ENCODE measurements around the gene CLIC5.

CLIC5 gene

GRCh38 chr6:45979311-45979710, 36.3 kb downstream of the CLIC5 start:
- Histone ChIP-seq H3K9ac (ENCODE audit: low read length) (no peak overlapping the region), H4K5ac (ENCODE audit: low read length) (no peak overlapping the region), H2BK120ac (ENCODE audit: low read depth, low read length) (no peak overlapping the region), H3K4ac (ENCODE audit: low read depth, low read length) (no peak overlapping the region), H2BK5ac (ENCODE audit: low read length) (no peak overlapping the region), H3K79me2 (ENCODE audit: control insufficient read depth, insufficient read depth, low read length) (no peaks in the 10 kb centered on the region), H3K56ac (ENCODE audit: low read length) (no peak overlapping the region), H3K79me1 (ENCODE audit: low read length) (no peaks in the 10 kb centered on the region), H3K4me3 (ENCODE audit: low read length) (no peak overlapping the region), H3K4me2 (ENCODE audit: low read length) (no peak overlapping the region), H2AK5ac (ENCODE audit: low read length) (no peak overlapping the region), H3K4me1 (ENCODE audit: control insufficient read depth, low read depth, low read length) (no peaks in the 10 kb centered on the region), H3K36me3 (ENCODE audit: control insufficient read depth, insufficient read depth, low read length) (no peaks in the 10 kb centered on the region), H3K27ac (ENCODE audit: low read depth, low read length) (no peak overlapping the region), H3K23ac (ENCODE audit: low read length) (no peak overlapping the region), H2BK15ac (replicated peaks; ENCODE audit: low read depth) (no peak overlapping the region), H3K18ac (ENCODE audit: low read length) (no peak overlapping the region), H3K27me3 (ENCODE audit: insufficient read depth, low read length, poor library complexity) (no peaks in the 10 kb centered on the region), H4K8ac (ENCODE audit: low read depth, low read length) (no peak overlapping the region)
- DNase-seq: no peak
- no CpG with 5 or more reads among the region's 2 CpGs for WGBS (ENCODE audit: extremely low coverage, insufficient coverage, low lambda C conversion rate)

GRCh38 chr6:45974596-45974995, 41.1 kb downstream of the CLIC5 start:
- no peak overlapping the region for H2BK5ac ChIP-seq (ENCODE audit: low read length)
- no peak overlapping the region for H2AK5ac ChIP-seq (ENCODE audit: low read length)
- no peak overlapping the region for H3K27ac ChIP-seq (ENCODE audit: low read depth, low read length)
- no peak overlapping the region for H3K23ac ChIP-seq (ENCODE audit: low read length)
- H4K5ac ChIP-seq (ENCODE audit: low read length): no peak overlapping the region
- DNase-seq: no peak
- no peak overlapping the region for H2BK15ac ChIP-seq (replicated peaks; ENCODE audit: low read depth)
- H3K4me3 ChIP-seq (ENCODE audit: low read length): no peak overlapping the region
- no peaks in the 10 kb centered on the region for H3K4me1 ChIP-seq (ENCODE audit: control insufficient read depth, low read depth, low read length)
- H3K36me3 ChIP-seq (ENCODE audit: control insufficient read depth, insufficient read depth, low read length): no peaks in the 10 kb centered on the region
- H3K56ac ChIP-seq (ENCODE audit: low read length): no peak overlapping the region
- no peak overlapping the region for H3K18ac ChIP-seq (ENCODE audit: low read length)
- no peak overlapping the region for H4K8ac ChIP-seq (ENCODE audit: low read depth, low read length)
- no peaks in the 10 kb centered on the region for H3K79me2 ChIP-seq (ENCODE audit: control insufficient read depth, insufficient read depth, low read length)
- H2BK120ac ChIP-seq (ENCODE audit: low read depth, low read length): no peak overlapping the region
- H3K4me2 ChIP-seq (ENCODE audit: low read length): no peak overlapping the region
- H3K27me3 ChIP-seq (ENCODE audit: insufficient read depth, low read length, poor library complexity): no peaks in the 10 kb centered on the region
- H3K4ac ChIP-seq (ENCODE audit: low read depth, low read length): no peak overlapping the region
- no peaks in the 10 kb centered on the region for H3K79me1 ChIP-seq (ENCODE audit: low read length)
- no peak overlapping the region for H3K9ac ChIP-seq (ENCODE audit: low read length)

GRCh38 chr6:45972795-45973503, 42.7 kb downstream of the CLIC5 start:
- WGBS (ENCODE audit: extremely low coverage, insufficient coverage, low lambda C conversion rate): no CpG with 5 or more reads among the region's 4 CpGs
- Histone ChIP-seq H3K79me1 (ENCODE audit: low read length) (no peaks in the 10 kb centered on the region), H3K23ac (ENCODE audit: low read length) (no peak overlapping the region), H3K4me1 (ENCODE audit: control insufficient read depth, low read depth, low read length) (no peaks in the 10 kb centered on the region), H3K4ac (ENCODE audit: low read depth, low read length) (no peak overlapping the region), H2AK5ac (ENCODE audit: low read length) (no peak overlapping the region), H3K27me3 (ENCODE audit: insufficient read depth, low read length, poor library complexity) (no peaks in the 10 kb centered on the region), H2BK15ac (replicated peaks; ENCODE audit: low read depth) (no peak overlapping the region), H3K4me2 (ENCODE audit: low read length) (no peak overlapping the region), H4K8ac (ENCODE audit: low read depth, low read length) (no peak overlapping the region), H2BK120ac (ENCODE audit: low read depth, low read length) (no peak overlapping the region), H3K18ac (ENCODE audit: low read length) (no peak overlapping the region), H3K9ac (ENCODE audit: low read length) (no peak overlapping the region), H3K4me3 (ENCODE audit: low read length) (no peak overlapping the region), H3K56ac (ENCODE audit: low read length) (no peak overlapping the region), H3K36me3 (ENCODE audit: control insufficient read depth, insufficient read depth, low read length) (no peaks in the 10 kb centered on the region), H2BK5ac (ENCODE audit: low read length) (no peak overlapping the region), H3K27ac (ENCODE audit: low read depth, low read length) (no peak overlapping the region), H3K79me2 (ENCODE audit: control insufficient read depth, insufficient read depth, low read length) (no peaks in the 10 kb centered on the region), H4K5ac (ENCODE audit: low read length) (no peak overlapping the region)
- no peak for DNase-seq

- Histone ChIP-seq H4K5ac (ENCODE audit: low read length) (no peak overlapping the region), H3K4me2 (ENCODE audit: low read length) (no peak overlapping the region), H3K4me1 (ENCODE audit: control insufficient read depth, low read depth, low read length) (peaks cover 1% of the 10 kb centered on the region), H3K4ac (ENCODE audit: low read depth, low read length) (no peak overlapping the region), H2BK120ac (ENCODE audit: low read depth, low read length) (no peak overlapping the region), H2BK15ac (replicated peaks; ENCODE audit: low read depth) (no peak overlapping the region), H3K79me2 (ENCODE audit: control insufficient read depth, insufficient read depth, low read length) (no peaks in the 10 kb centered on the region), H2BK5ac (ENCODE audit: low read length) (no peak overlapping the region), H2AK5ac (ENCODE audit: low read length) (no peak overlapping the region), H3K4me3 (ENCODE audit: low read length) (no peak overlapping the region), H3K79me1 (ENCODE audit: low read length) (no peaks in the 10 kb centered on the region), H3K36me3 (ENCODE audit: control insufficient read depth, insufficient read depth, low read length) (no peaks in the 10 kb centered on the region), H3K27me3 (ENCODE audit: insufficient read depth, low read length, poor library complexity) (no peaks in the 10 kb centered on the region), H3K18ac (ENCODE audit: low read length) (no peak overlapping the region), H3K23ac (ENCODE audit: low read length) (no peak overlapping the region), H4K8ac (ENCODE audit: low read depth, low read length) (no peak overlapping the region), H3K56ac (ENCODE audit: low read length) (no peak overlapping the region), H3K9ac (ENCODE audit: low read length) (no peak overlapping the region), H3K27ac (ENCODE audit: low read depth, low read length) (no peak overlapping the region)
- DNase-seq: no peak
- no CpG with 5 or more reads among the region's 6 CpGs for WGBS (ENCODE audit: extremely low coverage, insufficient coverage, low lambda C conversion rate)
These were observed 44.4 kb downstream of the CLIC5 start for GRCh38 chr6:45971287-45971686.

GRCh38 chr6:45970326-45970725, 45.3 kb downstream of the CLIC5 start:
- Histone ChIP-seq H3K79me1 (ENCODE audit: low read length) (no peaks in the 10 kb centered on the region), H3K56ac (ENCODE audit: low read length) (no peak overlapping the region), H3K4me1 (ENCODE audit: control insufficient read depth, low read depth, low read length) (peaks cover 2% of the 10 kb centered on the region), H3K4ac (ENCODE audit: low read depth, low read length) (no peak overlapping the region), H3K27me3 (ENCODE audit: insufficient read depth, low read length, poor library complexity) (no peaks in the 10 kb centered on the region), H2BK120ac (ENCODE audit: low read depth, low read length) (no peak overlapping the region), H2AK5ac (ENCODE audit: low read length) (no peak overlapping the region), H3K18ac (ENCODE audit: low read length) (no peak overlapping the region), H2BK5ac (ENCODE audit: low read length) (no peak overlapping the region), H3K27ac (ENCODE audit: low read depth, low read length) (no peak overlapping the region), H3K36me3 (ENCODE audit: control insufficient read depth, insufficient read depth, low read length) (no peaks in the 10 kb centered on the region), H4K8ac (ENCODE audit: low read depth, low read length) (no peak overlapping the region), H3K4me3 (ENCODE audit: low read length) (no peak overlapping the region), H3K9ac (ENCODE audit: low read length) (no peak overlapping the region), H3K79me2 (ENCODE audit: control insufficient read depth, insufficient read depth, low read length) (no peaks in the 10 kb centered on the region), H4K5ac (ENCODE audit: low read length) (no peak overlapping the region), H3K4me2 (ENCODE audit: low read length) (no peak overlapping the region), H2BK15ac (replicated peaks; ENCODE audit: low read depth) (no peak overlapping the region), H3K23ac (ENCODE audit: low read length) (no peak overlapping the region)
- WGBS (ENCODE audit: extremely low coverage, insufficient coverage, low lambda C conversion rate): no CpG with 5 or more reads among the region's 2 CpGs
- DNase-seq: no peak

- H3K27ac ChIP-seq (ENCODE audit: low read depth, low read length): no peak overlapping the region
- no peaks in the 10 kb centered on the region for H3K79me1 ChIP-seq (ENCODE audit: low read length)
- H4K5ac ChIP-seq (ENCODE audit: low read length): no peak overlapping the region
- H3K79me2 ChIP-seq (ENCODE audit: control insufficient read depth, insufficient read depth, low read length): no peaks in the 10 kb centered on the region
- H3K4ac ChIP-seq (ENCODE audit: low read depth, low read length): no peak overlapping the region
- H3K56ac ChIP-seq (ENCODE audit: low read length): no peak overlapping the region
- no CpG with 5 or more reads among the region's 2 CpGs for WGBS (ENCODE audit: extremely low coverage, insufficient coverage, low lambda C conversion rate)
- no peaks in the 10 kb centered on the region for H3K27me3 ChIP-seq (ENCODE audit: insufficient read depth, low read length, poor library complexity)
- H3K23ac ChIP-seq (ENCODE audit: low read length): no peak overlapping the region
- peaks cover 2% of the 10 kb centered on the region for H3K4me1 ChIP-seq (ENCODE audit: control insufficient read depth, low read depth, low read length)
- no peak overlapping the region for H3K4me2 ChIP-seq (ENCODE audit: low read length)
- no peak overlapping the region for H2BK5ac ChIP-seq (ENCODE audit: low read length)
- no peak overlapping the region for H3K18ac ChIP-seq (ENCODE audit: low read length)
- no peak overlapping the region for H2AK5ac ChIP-seq (ENCODE audit: low read length)
- no peaks in the 10 kb centered on the region for H3K36me3 ChIP-seq (ENCODE audit: control insufficient read depth, insufficient read depth, low read length)
- H3K4me3 ChIP-seq (ENCODE audit: low read length): no peak overlapping the region
- no peak overlapping the region for H4K8ac ChIP-seq (ENCODE audit: low read depth, low read length)
- no peak overlapping the region for H3K9ac ChIP-seq (ENCODE audit: low read length)
- no peak for DNase-seq
- H2BK15ac ChIP-seq (replicated peaks; ENCODE audit: low read depth): no peak overlapping the region
- no peak overlapping the region for H2BK120ac ChIP-seq (ENCODE audit: low read depth, low read length)
These were observed 45.8 kb downstream of the CLIC5 start for GRCh38 chr6:45969883-45970282.

Measured in mesendoderm (in vitro differentiated cells).